Neural progenitor cell (in vitro differentiated cells): ENCODE results near the gene EIF4A3.

Experiments
- EZH2phosphoT487 ChIP-seq: fragments of 200-600 bp; sonication (generic); IDR thresholded peaks from 2 replicates; pipeline ENCODE4 v1.6.1; 2017; ENCODE audit warnings: antibody characterized with exemption
- TF ChIP-seq, protein P1 (sequence below): fragments of 200-600 bp; sonication (generic); IDR thresholded peaks from 2 replicates; pipeline ENCODE4 v1.5.1; 2017; ENCODE audit warnings: antibody characterized with exemption, mild to moderate bottlenecking

DNA sequence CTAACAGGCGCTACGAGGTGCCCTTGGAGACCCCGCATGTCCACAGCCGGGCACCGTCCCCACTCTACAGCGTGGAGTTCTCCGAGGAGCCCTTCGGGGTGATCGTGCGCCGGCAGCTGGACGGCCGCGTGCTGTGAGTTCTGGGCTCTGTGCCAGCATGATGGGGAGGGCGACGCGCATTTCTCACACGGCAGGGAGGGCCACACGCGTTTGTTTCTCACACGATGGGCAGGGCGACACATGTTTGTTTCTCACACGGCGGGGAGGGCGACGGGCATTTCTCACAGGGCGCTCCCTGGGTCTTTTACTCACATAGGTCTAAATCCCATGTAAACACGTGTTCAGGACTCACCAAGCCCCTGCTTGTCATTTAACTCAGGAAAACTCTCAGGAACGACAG lies 41.2 kb downstream of the EIF4A3 start:
- TF ChIP-seq, protein P1, sequence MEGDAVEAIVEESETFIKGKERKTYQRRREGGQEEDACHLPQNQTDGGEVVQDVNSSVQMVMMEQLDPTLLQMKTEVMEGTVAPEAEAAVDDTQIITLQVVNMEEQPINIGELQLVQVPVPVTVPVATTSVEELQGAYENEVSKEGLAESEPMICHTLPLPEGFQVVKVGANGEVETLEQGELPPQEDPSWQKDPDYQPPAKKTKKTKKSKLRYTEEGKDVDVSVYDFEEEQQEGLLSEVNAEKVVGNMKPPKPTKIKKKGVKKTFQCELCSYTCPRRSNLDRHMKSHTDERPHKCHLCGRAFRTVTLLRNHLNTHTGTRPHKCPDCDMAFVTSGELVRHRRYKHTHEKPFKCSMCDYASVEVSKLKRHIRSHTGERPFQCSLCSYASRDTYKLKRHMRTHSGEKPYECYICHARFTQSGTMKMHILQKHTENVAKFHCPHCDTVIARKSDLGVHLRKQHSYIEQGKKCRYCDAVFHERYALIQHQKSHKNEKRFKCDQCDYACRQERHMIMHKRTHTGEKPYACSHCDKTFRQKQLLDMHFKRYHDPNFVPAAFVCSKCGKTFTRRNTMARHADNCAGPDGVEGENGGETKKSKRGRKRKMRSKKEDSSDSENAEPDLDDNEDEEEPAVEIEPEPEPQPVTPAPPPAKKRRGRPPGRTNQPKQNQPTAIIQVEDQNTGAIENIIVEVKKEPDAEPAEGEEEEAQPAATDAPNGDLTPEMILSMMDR: no peak
- TF ChIP-seq EZH2phosphoT487: no peak
